WERI-Rb-1 (cell line): ENCODE data around the gene FGFBP2.

Source experiments
- DNase-seq: peaks from one replicate; pipeline ENCODE4 v3.0.0-alpha.2; 2020
- H3K27ac ChIP-seq: fragments of 250-450 bp; sonication (Bioruptor Pico); 2 replicates; pipeline ENCODE4 v1.5.1; 2020; ENCODE audit warnings: mild to moderate bottlenecking, moderate library complexity
- H3K27me3 ChIP-seq: fragments of 250-450 bp; sonication (Bioruptor Pico); 2 replicates; pipeline ENCODE4 v1.5.1; 2021; ENCODE audit warnings: mild to moderate bottlenecking, low read depth, moderate library complexity; ENCODE audit not compliant: insufficient read depth, severe bottlenecking
- H3K36me3 ChIP-seq: fragments of 250-450 bp; sonication (Bioruptor Pico); 2 replicates; pipeline ENCODE4 v1.5.1; 2020; ENCODE audit warnings: mild to moderate bottlenecking, moderate library complexity
- H3K4me3 ChIP-seq: 2 replicates; pipeline ENCODE4 v1.5.1; 2011; ENCODE audit warnings: low read depth, mild to moderate bottlenecking, control low read depth, low read length
- H3K9me3 ChIP-seq: fragments of 250-450 bp; sonication (Bioruptor Pico); 2 replicates; pipeline ENCODE4 v1.5.1; 2021; ENCODE audit warnings: mild to moderate bottlenecking, moderate library complexity; ENCODE audit not compliant: severe bottlenecking
- CTCF ChIP-seq: IDR thresholded peaks from 2 replicates; pipeline ENCODE4 v1.5.1; 2011; ENCODE audit warnings: low read depth, mild to moderate bottlenecking, control low read depth, inconsistent platforms, low read length

The FGFBP2 gene

DNA sequence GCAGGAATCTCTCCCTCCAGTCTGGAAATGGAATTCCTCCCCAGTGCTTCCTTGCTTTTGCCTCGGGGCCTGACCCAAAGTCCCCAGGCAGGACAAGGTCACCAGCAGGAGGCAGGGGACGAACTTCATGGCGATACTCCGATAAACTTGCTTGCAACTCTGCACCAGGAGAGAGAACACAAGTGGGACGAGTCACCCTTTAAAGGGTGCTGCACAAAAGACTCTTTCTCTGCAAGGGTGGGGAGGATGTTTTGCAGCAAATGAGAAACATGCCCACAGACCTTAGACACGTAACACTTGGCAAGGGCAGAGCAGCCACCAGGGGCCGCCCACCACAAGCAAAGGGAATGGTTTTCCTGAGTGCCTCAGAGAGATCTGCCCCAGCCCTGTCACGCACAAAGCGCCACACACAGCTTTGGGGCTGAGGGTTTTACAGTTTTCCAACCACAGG, at the start of gene FGFBP2:
FGFBP2 (minus strand) TSS at position 175 of the 451 bp plus-strand sequence; CDS start at position 129, 46 bp downstream.
- H3K27ac ChIP-seq, result no peak within 1 kb of the TSS
- no peak within 1 kb of the TSS for H3K4me3 ChIP-seq
- DNase-seq, result peak; percentile 81

GRCh38 chr4:16011173-16011572, 48.2 kb upstream of the FGFBP2 start:
- Histone ChIP-seq H3K27ac (peak overlapping the region; percentile 91; the same call in 1 of the 2 replicates), H3K36me3 (peaks cover 79% of the 10 kb centered on the region), H3K27me3 (no peaks in the 10 kb centered on the region), H3K9me3 (no peaks in the 10 kb centered on the region), H3K4me3 (no peak overlapping the region)
- no peak for DNase-seq
- no peak for TF ChIP-seq CTCF

More for the DNA sequence above, at the start of gene FGFBP2:
- Histone ChIP-seq H3K27me3 (no peaks in the 10 kb centered on the region), H3K36me3 (peaks cover 6% of the 10 kb centered on the region), H3K9me3 (peaks cover 4% of the 10 kb centered on the region)
- TF ChIP-seq CTCF, result peak; percentile 95

GRCh38 chr4:16009153-16009552, 46.2 kb upstream of the FGFBP2 start:
- H3K27me3 ChIP-seq, result no peaks in the 10 kb centered on the region
- no peak for TF ChIP-seq CTCF
- no peaks in the 10 kb centered on the region for H3K9me3 ChIP-seq

GRCh38 chr4:16007471-16008095, 44.6 kb upstream of the FGFBP2 start:
- Histone ChIP-seq H3K36me3 (peaks cover 76% of the 10 kb centered on the region), H3K27me3 (no peaks in the 10 kb centered on the region), H3K27ac (peak overlapping the region; percentile 91), H3K9me3 (no peaks in the 10 kb centered on the region), H3K4me3 (no peak overlapping the region)
- DNase-seq, result peak; percentile 90
- no peak for TF ChIP-seq CTCF

More at GRCh38 chr4:16009153-16009552, 46.2 kb upstream of the FGFBP2 start:
- Histone ChIP-seq H3K36me3 (peaks cover 77% of the 10 kb centered on the region), H3K4me3 (no peak overlapping the region), H3K27ac (peak overlapping the region; percentile 91)
- no peak for DNase-seq

DNA sequence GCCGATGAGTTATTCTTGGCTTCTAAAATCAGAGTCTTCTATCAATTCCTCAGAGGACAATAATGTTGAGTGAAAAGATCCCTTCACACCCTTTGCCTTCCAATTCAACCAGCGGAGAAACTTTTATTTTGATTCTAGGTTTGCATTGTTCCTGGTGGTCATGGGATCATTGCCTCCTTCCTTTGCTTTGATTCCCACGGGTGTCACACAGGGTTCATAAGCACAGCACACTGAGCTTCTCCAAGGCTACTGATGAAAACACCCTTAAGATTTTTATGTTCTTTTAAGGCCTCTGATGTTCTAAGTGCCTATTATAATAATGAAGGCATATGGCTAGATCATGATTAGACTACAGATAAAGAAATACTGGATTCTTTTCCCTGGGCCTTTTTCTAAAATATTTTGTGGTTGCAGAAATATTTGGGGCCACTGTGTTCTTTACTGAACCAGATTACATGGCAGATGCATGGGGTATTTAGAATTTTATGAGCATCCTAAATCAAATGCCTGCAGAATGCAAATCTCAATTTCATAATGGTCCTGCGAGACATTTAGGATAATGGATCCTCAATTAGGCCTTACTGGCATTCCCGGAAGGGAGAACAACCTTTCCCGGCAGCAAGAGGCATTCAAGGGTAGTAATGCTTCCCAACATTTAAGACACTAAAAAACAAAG, 43.9 kb upstream of the FGFBP2 start:
- Histone ChIP-seq H3K27ac (peak overlapping the region; percentile 91), H3K4me3 (no peak overlapping the region), H3K9me3 (no peaks in the 10 kb centered on the region), H3K36me3 (peaks cover 77% of the 10 kb centered on the region), H3K27me3 (no peaks in the 10 kb centered on the region)
- DNase-seq, result no peak
- no peak for TF ChIP-seq CTCF
